Activated CD4-positive, alpha-beta T cell treated with anti-CD3 and anti-CD28 coated beads, Interleukin-2, amount 50 U/mL, for 16 hours (primary cell): ENCODE data around the gene CEP76.
"Not testable (repeated sequence)": the region's sequence is repeated elsewhere in the genome, so short reads cannot be mapped to it uniquely, and the experiment has no call there.

Experiments used
- DNase-seq: peaks from one replicate; pipeline ENCODE4 v3.0.0-alpha.2; 2020

The CEP76 gene

GRCh38 chr18:12703664-12704063, 1.1 kb upstream of the CEP76 start:
- DNase-seq = no peak

GRCh38 chr18:12703096-12703567, 609 bp upstream of the CEP76 start:
- no peak for DNase-seq

GRCh38 chr18:12701161-12701560, 1.4 kb downstream of the CEP76 start:
- no peak for DNase-seq

- no peak for DNase-seq
Observed at GRCh38 chr18:12699747-12700146, 2.8 kb downstream of the CEP76 start.

GRCh38 chr18:12694032-12694431, 8.5 kb downstream of the CEP76 start:
- DNase-seq = peak; percentile 40

- DNase-seq = no peak
Observed at GRCh38 chr18:12692206-12692605, 10.3 kb downstream of the CEP76 start.

GRCh38 chr18:12689256-12689850, 13.2 kb downstream of the CEP76 start:
- no peak for DNase-seq

GRCh38 chr18:12686100-12686499, 16.4 kb downstream of the CEP76 start:
- no peak for DNase-seq

GRCh38 chr18:12679183-12679786, 23.2 kb downstream of the CEP76 start:
- no peak for DNase-seq

- no peak for DNase-seq
Observed at GRCh38 chr18:12668041-12668440, 34.5 kb downstream of the CEP76 start.

- DNase-seq = peak; percentile 52
Observed at GRCh38 chr18:12659904-12660605, 42.5 kb downstream of the CEP76 start.

- peak; percentile 6 for DNase-seq
Observed at GRCh38 chr18:12658426-12659138, 43.9 kb downstream of the CEP76 start.

- DNase-seq = peak; percentile 38
Observed at GRCh38 chr18:12657684-12658425, 44.7 kb downstream of the CEP76 start, which contains the start of gene SPIRE1. Gene SPIRE1 (minus strand): TSS chr18:12658107. CDS start chr18:12657866, 241 bp downstream.

- DNase-seq = peak; percentile 16
Observed at GRCh38 chr18:12656938-12657683, 45.4 kb downstream of the CEP76 start.

GRCh38 chr18:12656605-12656937, 46.0 kb downstream of the CEP76 start:
- no peak for DNase-seq

- no peak for DNase-seq
Observed at GRCh38 chr18:12654971-12655370, 47.6 kb downstream of the CEP76 start.

GRCh38 chr18:12652861-12653401, 49.6 kb downstream of the CEP76 start:
- DNase-seq = peak; percentile 55

GRCh38 chr18:12651651-12652050, 50.9 kb downstream of the CEP76 start:
- DNase-seq = no peak

- no peak for DNase-seq
Observed at GRCh38 chr18:12647773-12648172, 54.8 kb downstream of the CEP76 start.

GRCh38 chr18:12645751-12646203, 56.7 kb downstream of the CEP76 start:
- no peak for DNase-seq

GRCh38 chr18:12645254-12645653, 57.3 kb downstream of the CEP76 start:
- DNase-seq = no peak

GRCh38 chr18:12643756-12644155, 58.8 kb downstream of the CEP76 start:
- DNase-seq = not testable (repeated sequence)
